GM18508 (cell line): ENCODE measurements around the gene DPM1.

Experiments
- ATAC-seq: cut with Tn5 transposase; IDR thresholded peaks from one replicate; pipeline ENCODE4 v1.9.1; 2021; ENCODE audit warnings: moderate number of reproducible peaks; ENCODE audit not compliant: insufficient read depth, unreplicated experiment

Gene DPM1

DNA sequence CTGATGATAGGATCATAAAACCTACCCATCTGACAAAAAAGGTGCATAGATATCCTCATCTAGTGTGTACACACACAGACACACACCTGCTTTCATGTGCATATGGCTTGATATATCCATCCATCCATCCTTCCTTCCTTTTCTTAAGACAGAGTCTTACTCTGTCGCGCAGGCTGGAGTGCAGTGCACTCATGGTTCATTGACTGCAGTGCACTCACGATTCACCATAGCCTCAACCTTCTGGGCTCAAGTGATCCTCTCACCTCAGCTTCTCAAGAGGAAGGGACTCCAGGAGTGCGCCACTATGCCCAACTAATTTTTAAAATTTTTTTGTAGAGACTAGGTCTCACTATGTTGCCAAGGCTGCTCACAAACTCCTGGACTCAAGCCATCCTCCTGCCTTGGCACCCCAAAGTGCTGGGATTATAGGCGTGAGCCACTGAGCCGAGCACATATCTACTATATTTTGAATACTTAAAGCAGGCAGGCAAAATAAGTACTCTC lies 54.2 kb downstream of the DPM1 start:
- ATAC-seq = no peak

DNA sequence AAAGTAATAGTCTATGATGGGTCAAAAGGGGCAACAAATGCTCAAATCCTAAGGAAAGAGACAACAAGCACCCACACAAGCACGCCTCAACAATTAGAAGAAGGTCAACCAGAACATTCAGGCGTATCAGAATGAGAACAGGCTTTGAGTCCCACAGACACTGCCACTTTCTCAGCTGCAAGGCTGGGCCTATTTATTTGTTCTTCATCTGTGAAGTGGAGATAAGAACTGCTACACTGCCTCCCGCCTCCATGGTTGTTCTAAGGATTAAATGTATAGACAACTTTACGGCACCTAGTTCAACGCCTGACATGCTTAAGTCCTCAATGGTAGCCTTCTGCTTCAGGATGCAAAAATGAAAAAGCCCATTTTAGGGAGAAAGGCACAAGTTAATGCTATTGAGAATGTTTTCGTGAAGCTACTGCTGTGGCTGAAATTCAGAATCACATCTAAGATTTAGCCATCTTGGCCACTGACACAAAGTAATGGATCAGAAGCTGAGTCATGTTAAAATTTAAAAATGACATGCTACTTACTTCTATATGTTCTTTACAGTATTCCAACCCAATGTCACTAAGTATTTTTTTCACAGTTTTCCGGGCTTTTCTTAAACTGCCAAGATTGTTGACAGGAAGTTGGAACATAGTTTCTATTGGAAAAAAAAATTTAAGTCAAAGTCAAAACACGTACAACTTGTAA lies 54.8 kb downstream of the DPM1 start:
- ATAC-seq = no peak

DNA sequence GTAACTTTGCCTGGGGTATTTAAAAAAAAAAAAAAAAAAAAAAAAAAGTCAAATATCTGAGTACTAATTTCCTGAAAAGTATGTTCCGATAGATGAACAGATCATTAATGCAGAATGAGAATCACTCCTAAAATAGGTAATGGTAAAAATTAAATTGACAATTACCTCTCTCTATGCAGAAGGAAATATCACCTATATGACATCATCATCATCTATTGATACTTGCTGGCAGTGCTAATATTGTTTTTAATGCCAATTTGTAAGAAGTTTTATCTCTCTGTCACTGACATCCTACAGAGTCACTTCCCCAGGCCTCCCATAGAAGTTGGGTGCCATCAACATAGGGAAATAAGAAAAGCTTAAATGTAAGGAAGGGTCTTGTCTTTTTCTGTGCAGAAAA lies 57.0 kb downstream of the DPM1 start:
- no peak for ATAC-seq

DNA sequence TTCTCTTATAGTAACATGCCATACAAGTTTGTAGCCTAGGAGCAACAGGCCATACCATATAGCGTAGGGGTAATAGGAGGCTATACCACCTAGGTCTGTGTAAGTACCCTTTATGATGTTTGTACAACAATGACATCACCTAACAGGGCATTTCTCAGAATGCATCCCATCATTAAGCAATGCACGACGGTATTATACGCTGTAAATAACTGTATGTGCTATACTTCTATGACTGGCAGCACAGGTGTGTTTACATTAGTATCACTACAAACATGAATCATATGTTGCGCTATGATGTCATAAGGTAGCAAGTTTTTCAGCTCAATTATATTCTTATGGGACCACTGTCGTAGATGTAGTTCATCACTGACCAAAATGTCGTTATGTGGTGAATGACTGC lies 58.1 kb downstream of the DPM1 start:
- no peak for ATAC-seq

DNA sequence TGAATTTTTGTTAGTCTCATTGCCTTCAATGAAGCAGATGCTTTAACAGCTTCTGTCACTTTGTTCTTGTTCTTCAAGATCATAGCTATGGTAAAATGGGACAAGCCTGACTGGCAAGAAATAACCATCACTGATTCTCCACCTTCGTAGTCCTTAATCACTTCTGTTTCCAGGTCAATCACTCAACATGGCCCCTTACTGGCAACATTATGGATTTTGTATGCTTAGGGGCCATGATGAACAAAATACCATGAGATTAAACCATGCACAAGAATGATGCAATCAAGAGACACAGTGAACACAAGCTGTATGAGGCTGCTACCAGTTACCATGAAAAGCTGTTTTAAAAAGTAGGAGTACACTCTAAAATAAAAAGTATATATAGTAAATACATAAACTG lies 59.9 kb downstream of the DPM1 start:
- no peak for ATAC-seq

DNA sequence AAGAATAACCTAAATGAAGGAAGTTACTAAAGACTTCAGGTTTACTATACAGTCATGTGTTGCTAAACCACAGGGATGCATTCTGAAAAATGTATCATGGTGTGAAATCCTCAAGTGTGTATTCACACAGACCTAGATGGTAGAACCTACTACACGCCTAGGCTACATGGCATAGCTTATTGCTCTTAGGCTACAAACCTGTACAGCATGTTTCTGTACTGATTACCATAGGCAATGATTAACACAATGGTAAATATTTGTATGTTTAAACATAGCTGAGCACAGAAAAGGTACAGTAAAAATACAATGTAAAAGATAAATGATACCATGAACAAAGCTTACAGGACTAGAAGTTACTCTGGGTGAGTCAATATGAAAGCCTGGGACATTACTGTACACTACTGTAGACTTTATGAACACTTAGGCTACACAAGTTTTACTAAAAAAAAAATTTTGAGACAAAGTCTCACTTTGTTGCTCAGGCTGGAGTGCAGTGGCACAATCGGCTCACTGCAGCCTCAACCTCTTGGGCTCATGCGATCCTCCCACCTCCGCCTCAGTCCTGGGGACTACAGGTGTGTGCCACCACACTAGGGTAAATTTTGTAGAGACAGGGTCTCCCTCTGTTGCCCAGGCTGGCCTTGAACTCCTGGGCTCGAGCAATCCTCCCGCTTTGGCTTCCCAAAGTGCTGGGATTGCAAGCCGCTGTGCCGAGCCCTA lies 63.1 kb downstream of the DPM1 start:
- no peak for ATAC-seq

DNA sequence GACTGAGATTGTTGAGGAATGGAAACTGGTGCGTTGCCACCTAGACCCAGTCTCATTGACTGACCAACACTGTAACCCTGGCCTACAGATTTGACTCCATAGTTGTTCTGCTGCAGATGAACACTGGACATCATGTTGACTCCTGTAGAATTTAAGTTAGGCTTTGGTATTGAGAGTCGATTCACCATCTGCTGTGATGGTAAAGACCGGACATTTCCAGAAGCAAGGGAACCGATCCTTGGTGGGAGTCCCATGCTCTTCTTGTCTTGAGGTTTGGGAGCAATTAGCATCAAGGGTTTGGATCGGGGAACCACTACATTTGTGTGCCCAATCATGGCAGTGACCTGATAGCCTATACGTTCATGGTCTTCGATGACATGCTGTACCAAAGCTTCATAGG lies 64.7 kb downstream of the DPM1 start:
- no peak for ATAC-seq

DNA sequence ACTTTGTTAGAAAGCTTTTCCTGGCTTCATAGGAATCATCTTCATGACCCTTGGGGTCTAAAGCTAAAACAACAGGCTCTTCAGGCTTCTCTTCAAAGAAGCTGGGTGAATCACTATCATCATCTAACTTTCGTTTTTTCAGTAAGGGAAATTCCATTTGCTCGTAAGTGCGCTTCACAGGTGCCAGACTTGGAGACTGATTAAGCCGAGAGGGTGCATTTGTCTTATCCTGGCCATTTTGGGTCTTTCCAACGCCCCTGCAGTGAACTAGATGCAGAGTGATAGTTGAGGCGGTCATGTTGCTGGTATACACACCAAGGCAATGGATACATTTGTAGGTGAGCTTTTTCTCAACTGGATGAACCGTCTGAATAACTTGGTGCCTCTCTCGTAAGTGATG lies 65.9 kb downstream of the DPM1 start:
- ATAC-seq = no peak

DNA sequence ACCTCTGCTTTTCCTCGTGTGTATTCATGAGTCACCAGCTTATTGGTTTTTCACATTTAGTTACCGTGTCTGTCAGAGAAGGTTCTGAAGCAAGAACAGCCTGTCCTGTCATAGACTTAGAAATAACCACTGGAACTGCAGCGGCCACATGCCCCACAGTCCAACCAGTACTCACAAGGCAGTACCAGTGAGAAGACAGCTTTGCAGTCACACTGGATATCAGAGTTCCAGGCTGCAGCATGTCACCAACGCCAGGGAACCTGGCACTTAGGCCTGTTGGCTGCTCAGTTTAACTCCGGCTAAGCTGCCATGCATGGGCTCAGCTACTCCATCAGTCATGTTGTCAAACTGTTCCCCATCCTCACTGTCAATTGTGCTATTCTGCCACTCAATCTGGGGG lies 67.2 kb downstream of the DPM1 start:
- ATAC-seq = no peak

DNA sequence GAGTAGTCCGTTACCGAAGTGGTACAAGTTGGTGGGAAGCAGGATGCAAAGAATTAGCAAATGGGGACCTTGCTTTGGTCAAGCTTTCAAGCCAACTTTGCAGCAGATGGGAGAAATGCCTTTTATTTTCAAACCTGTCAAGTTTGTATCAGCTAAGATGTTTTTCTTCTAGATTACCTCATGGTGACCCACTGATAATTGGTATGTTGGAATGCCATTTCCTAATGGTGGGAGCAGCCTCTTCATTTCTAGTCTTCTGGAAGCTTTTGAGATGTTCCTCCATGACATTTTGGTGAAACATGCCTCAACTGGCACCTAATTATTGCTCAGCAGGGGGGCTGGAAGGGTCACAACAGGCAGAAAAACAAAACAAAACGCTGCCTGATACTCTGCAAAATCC lies 70.8 kb downstream of the DPM1 start:
- ATAC-seq = no peak

DNA sequence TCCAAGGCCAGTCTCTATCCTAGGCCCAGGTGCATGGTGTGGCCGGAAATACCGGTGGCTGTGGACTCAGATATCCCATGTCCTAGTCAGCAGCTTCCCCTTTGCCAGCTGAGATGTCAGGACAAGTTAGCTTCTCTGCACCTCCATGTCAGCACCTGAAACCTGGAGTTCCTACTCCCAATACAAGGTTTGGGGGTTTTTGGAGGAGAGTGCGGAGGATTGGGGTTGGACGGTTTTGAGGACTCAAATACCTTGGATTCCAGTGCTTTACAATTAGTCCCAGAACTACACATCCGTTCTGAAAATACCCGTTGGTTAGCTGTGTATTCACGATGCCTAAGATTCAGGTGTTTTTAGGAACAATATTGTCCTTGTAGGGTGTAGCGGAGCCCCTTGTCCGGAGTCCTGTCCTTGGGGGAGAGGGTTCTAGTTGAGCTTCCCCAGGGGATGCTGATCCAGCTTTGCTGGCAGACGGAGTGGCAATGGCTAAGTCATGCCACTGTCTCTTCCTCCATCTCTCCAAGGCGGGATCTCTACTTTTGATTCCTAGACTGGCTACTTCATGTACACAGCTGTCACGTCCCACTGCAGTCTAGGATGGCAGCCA lies 72.0 kb downstream of the DPM1 start:
- no peak for ATAC-seq

DNA sequence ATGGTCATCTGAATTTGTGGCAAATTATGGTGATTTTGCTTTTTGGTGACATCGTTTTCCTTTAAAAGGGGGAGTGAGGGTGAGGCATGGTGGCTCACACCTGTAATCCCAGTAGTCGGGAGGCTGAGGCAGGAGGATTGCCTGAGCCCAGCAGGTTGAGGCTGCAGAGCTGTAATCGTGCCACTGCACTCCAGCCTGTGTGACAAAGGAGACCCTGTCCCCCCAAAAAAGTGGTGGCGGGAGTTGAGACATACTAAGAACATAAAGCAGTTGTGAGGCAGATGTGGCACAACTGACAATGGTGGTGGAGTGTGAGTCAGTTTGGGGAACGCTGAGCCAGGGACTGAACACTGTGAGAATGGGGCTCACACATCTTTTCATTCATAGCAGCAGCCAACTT lies 72.6 kb downstream of the DPM1 start:
- ATAC-seq = no peak

DNA sequence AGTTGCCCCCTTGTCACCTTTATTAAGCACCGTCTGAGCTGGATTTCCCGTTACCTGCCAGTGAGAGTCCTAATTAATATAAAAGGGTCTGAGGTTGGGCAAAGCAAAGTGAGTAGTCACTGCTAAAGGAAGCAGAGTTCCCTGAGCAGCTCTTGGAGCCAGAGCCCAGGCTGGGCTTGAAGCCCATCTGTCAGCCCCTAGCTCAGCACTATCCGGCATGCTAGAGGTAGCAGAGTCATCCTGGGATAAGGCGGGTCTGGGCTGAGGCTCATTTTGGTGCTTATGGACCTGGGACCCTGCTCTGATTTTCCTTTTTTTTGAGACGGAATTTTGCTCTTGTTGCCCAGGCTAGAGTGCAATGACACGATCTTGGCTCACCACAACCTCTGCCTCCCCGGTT lies 73.3 kb downstream of the DPM1 start:
- no peak for ATAC-seq
